Adrenal gland (tissue), 12 donors: ENCODE results near the gene FAT1. TPM values are rescaled to one million over a fixed set of nuclear protein-coding genes. Genes with fewer than 3 reads are reported as not detected.

Source experiments
- DNase-seq, 7 donors: peaks; one replicate each; pipeline ENCODE4 v3.0.0-alpha.2; 2019 to 2020
- H3K27ac ChIP-seq, 5 donors: fragments of 200-600 bp; sonication (generic) in 4 of 5; 1 replicate in 3 of 5; 2 replicates in 2 of 5; pipeline versions ENCODE4 v1.5.1 to v1.8.0; 2016 to 2020; ENCODE audit warnings: mild to moderate bottlenecking in 1 of 5
- H3K27me3 ChIP-seq: fragments of 200-600 bp; 2 replicates; pipeline ENCODE4 v1.8.0; 2021
- H3K36me3 ChIP-seq, 2 donors: fragments of 200-600 bp; replicated peaks in 1 of 2; 1 replicate in 1 of 2; 2 replicates in 1 of 2; pipeline versions ENCODE4 v1.5.1 to v1.8.0; 2018 to 2022
- H3K4me1 ChIP-seq, 2 donors: fragments of 200-600 bp; replicated peaks in 1 of 2; 1 replicate in 1 of 2; 2 replicates in 1 of 2; pipeline versions ENCODE4 v1.5.1 to v1.8.0; 2018 to 2021
- H3K4me3 ChIP-seq, 4 donors: fragments of 200-600 bp; sonication (generic) in 3 of 4; one replicate each; pipeline ENCODE4 v1.5.1; 2016 to 2018
- H3K9me3 ChIP-seq, 3 donors: fragments of 200-600 bp; sonication (generic) in 1 of 3; replicated peaks in 1 of 3; 1 replicate in 2 of 3; 2 replicates in 1 of 3; pipeline versions ENCODE4 v1.5.1 to v1.8.0; 2016 to 2021
- CTCF ChIP-seq, 6 experiments: fragments of 450-650 bp in 4 of 6; fragments of 200-600 bp in 2 of 6; sonication (generic) in 1 of 6; IDR thresholded peaks; 1 replicate in 5 of 6; 2 replicates in 1 of 6; pipeline versions ENCODE4 v1.5.1 to v1.8.0; 2016 to 2021; ENCODE audit warnings: antibody characterized with exemption in 6 of 6, mild to moderate bottlenecking in 2 of 6, moderate library complexity in 1 of 6
- POLR2A ChIP-seq, 2 donors: fragments of 450-650 bp; IDR thresholded peaks; one replicate each; pipeline ENCODE4 v1.6.1; 2017; ENCODE audit warnings: antibody characterized with exemption in 2 of 2, mild to moderate bottlenecking in 2 of 2, moderate library complexity in 1 of 2
- WGBS, 4 donors: extraction: QIAGEN DNeasy Blood & Tissue Kit in 2 of 4; methylation state at CpG; one replicate each; pipeline versions ENCODE4 v1.1.5 to v1.1.7; 2013 to 2017; 5-methylcytosine and 5-hydroxymethylcytosine counted together
- intact Hi-C, 2 donors: fragments of 100-400 bp; cut with DNase I; formaldehyde crosslinking; loops; one replicate each; pipeline versions ENCODE4 v1.14.1 to v1.15.0; 2022 to 2023
- polyA plus RNA-seq, 3 donors: library from polyadenylated mRNA; stranded (reverse); fragments of 200-250 nt in 2 of 3; fragments of 350-450 nt in 1 of 3; fragmentation: Illumina TruSeq in 1 of 3; extraction: RNeasy Lipid Tissue Mini Kit (QIAGEN cat#74804) in 1 of 3; gene quantifications; one replicate each; pipeline ENCODE4 v1.2.3, GENCODE V29; 2013 to 2014
- total RNA-seq, 9 donors: library from RNA; depleted of rRNA in 4 of 9; stranded (reverse); fragments of >200 nt in 4 of 9; fragments of 120-200 nt in 1 of 9; fragmentation: NEBNext Ultra II Directional in 1 of 9; extraction: Animal tissue kit (Norgen Biotek cat#: 25700) in 1 of 9; gene quantifications; one replicate each; pipeline versions ENCODE4 v1.1.0 to v1.2.4, GENCODE V29; 2013 to 2023
- donor health status: healthy with polysubstance abuse.
- donor health status: Bipolar disorder and iron deficiency.
- donor health status: DM: yes; HTN: yes; CAD: no.
- donor health status: DM: no; HTN: no; CAD: no.
- donor health status: DM: no; HTN: no; CAD: no.
- donor health status: DM: yes; HTN: yes; CAD: no.

Gene FAT1
- total and polyA plus RNA-seq, 12 donors, result 0.79 to 147 (median 6.3) TPM

- no peaks in the 10 kb centered on the region for H3K27me3 ChIP-seq
- H3K9me3 ChIP-seq, result no peaks in the 10 kb centered on the region
- no peak overlapping the region for H3K27ac ChIP-seq
- intact Hi-C loops, result no loop called here
- TF ChIP-seq CTCF (IDR thresholded peaks at IDR 0.05) (no peak), POLR2A (IDR thresholded peaks at IDR 0.05) (no peak)
- DNase-seq, result no peak
- H3K4me3 ChIP-seq, result no peak overlapping the region
- 86 to 92% (median 90%) methylated on average over 6 of the region's 6 CpGs for WGBS, 4 donors
- H3K4me1 ChIP-seq, result no peaks in the 10 kb centered on the region
- H3K36me3 ChIP-seq, result no peaks in the 10 kb centered on the region
These were observed 117.1 kb downstream of the FAT1 start for GRCh38 chr4:186606591-186606992.

GRCh38 chr4:186605261-186605865, 118.3 kb downstream of the FAT1 start:
- H3K36me3 ChIP-seq, result no peaks in the 10 kb centered on the region
- TF ChIP-seq POLR2A (IDR thresholded peaks at IDR 0.05) (no peak), CTCF (IDR thresholded peaks at IDR 0.05) (no peak)
- H3K4me1 ChIP-seq, result no peaks in the 10 kb centered on the region
- no peak for DNase-seq
- 87 to 91% (median 90%) methylated on average over 3 of the region's 3 CpGs for WGBS, 4 donors
- no peaks in the 10 kb centered on the region for H3K27me3 ChIP-seq
- no peak overlapping the region for H3K4me3 ChIP-seq
- intact Hi-C loops, result no loop called here
- H3K27ac ChIP-seq, result no peak overlapping the region
- H3K9me3 ChIP-seq, result no peaks in the 10 kb centered on the region

DNA sequence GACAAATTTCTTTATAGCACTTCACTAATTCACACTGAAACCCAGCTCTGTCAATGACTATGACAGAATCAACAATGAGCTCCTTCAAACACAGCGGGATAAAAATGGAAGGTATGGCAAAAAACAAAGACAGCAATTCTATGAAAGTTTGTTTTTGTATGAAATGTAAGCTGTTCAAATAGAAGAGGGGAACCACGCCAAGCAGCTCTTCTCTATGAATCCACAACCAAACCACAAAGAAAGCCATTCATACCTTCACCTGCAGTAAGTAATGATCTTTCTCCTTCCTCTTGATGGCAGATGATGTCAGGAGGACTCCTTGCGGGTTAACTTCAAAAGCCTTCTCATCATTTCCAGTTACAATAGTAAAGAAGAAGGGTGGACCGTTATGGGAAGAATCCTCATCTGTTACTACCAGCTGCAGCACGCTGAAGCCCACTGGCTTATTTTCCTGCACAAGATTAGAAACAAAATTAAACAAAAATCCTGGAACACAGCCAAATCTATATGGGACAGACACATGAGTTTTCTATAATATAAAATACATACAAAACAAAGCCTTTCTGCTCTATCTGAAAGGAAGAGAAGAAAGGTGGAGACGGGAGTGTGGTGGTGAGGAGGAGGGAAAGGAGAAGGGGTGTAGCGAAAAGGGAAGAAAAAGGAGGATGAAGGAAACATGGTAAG, 119.4 kb downstream of the FAT1 start:
- WGBS, 4 donors, result 81 to 90% (median 88%) methylated on average over 7 of the region's 7 CpGs
- DNase-seq, result no peak
- Histone ChIP-seq H3K27me3 (no peaks in the 10 kb centered on the region), H3K9me3 (no peaks in the 10 kb centered on the region), H3K4me3 (no peak overlapping the region), H3K4me1 (no peaks in the 10 kb centered on the region), H3K36me3 (no peaks in the 10 kb centered on the region), H3K27ac (no peak overlapping the region)
- intact Hi-C loops, result no loop called here
- no peak for TF ChIP-seq CTCF (IDR thresholded peaks at IDR 0.05)
- TF ChIP-seq POLR2A (IDR thresholded peaks at IDR 0.05), result no peak

- WGBS, 4 donors, result 89 to 95% (median 92%) methylated on average over 8 to 9 of the region's 9 CpGs
- H3K36me3 ChIP-seq, result no peaks in the 10 kb centered on the region
These were observed 120.7 kb downstream of the FAT1 start for GRCh38 chr4:186602978-186603377.

More at GRCh38 chr4:186602978-186603377, 120.7 kb downstream of the FAT1 start:
- DNase-seq, result no peak
- Histone ChIP-seq H3K4me3 (no peak overlapping the region), H3K4me1 (no peaks in the 10 kb centered on the region), H3K9me3 (no peaks in the 10 kb centered on the region), H3K27me3 (no peaks in the 10 kb centered on the region), H3K27ac (no peak overlapping the region)
- intact Hi-C loops, result no loop called here
- TF ChIP-seq CTCF (IDR thresholded peaks at IDR 0.05), result no peak
- TF ChIP-seq POLR2A (IDR thresholded peaks at IDR 0.05), result no peak
